B cell (primary cell): Measurements from ENCODE around the gene P3H3. TPM values are rescaled to one million over a fixed set of nuclear protein-coding genes. Genes with fewer than 3 reads are reported as not detected.

ENCODE experiments used
- ATAC-seq: fragments of 200-7000 bp; cut with Tn5 transposase; one replicate; pipeline ENCODE4 v1.10.0; 2021; ENCODE audit warnings: low read depth, mild to moderate bottlenecking, moderate number of reproducible peaks, moderate library complexity
- CTCF ChIA-PET: fragments of 350-600 bp; sonication (Branson Sonifier 250); formaldehyde crosslinking; loops from one replicate; lab custom pipeline; 2021; ENCODE audit warnings: antibody characterized with exemption, inconsistent platforms; lab: Charles Lee
- POLR2A ChIA-PET: fragments of 350-600 bp; sonication (Branson Sonifier 250); formaldehyde crosslinking; loops from one replicate; lab custom pipeline; 2021; ENCODE audit warnings: antibody characterized with exemption; lab: Charles Lee
- DNase-seq: peaks from one replicate; pipeline ENCODE4 v3.0.0; 2013
- H2AFZ ChIP-seq: 2 replicates; pipeline ENCODE4 v1.6.1; 2012; ENCODE audit warnings: mild to moderate bottlenecking, low read depth, low read length; ENCODE audit not compliant: insufficient read depth, poor library complexity, severe bottlenecking
- H3K27ac ChIP-seq, 2 donors: 1 replicate in 1 of 2; 2 replicates in 1 of 2; pipeline ENCODE4 v1.5.1; 2012 to 2013; ENCODE audit warnings: low read length in 2 of 2, mild to moderate bottlenecking in 2 of 2, moderate library complexity in 1 of 2
- H3K27me3 ChIP-seq, 4 experiments: fragments of 200-600 bp in 1 of 4; sonication (generic) in 1 of 4; replicated peaks in 1 of 4; 1 replicate in 2 of 4; 2 replicates in 2 of 4; pipeline versions ENCODE4 v1.6.1 to v1.7.0; 2013 to 2016; ENCODE audit warnings: low read length in 3 of 4, mild to moderate bottlenecking in 2 of 4, mixed read lengths in 1 of 4, moderate library complexity in 1 of 4; ENCODE audit not compliant: insufficient read depth in 4 of 4, control insufficient read depth in 3 of 4; ENCODE audit errors: control extremely low read depth in 1 of 4
- H3K36me3 ChIP-seq, 2 experiments: replicated peaks in 1 of 2; 1 replicate in 1 of 2; 2 replicates in 1 of 2; pipeline versions ENCODE4 v1.6.1 to v1.7.1; 2013; ENCODE audit warnings: low read length in 1 of 2; ENCODE audit not compliant: insufficient read depth in 2 of 2, control insufficient read depth in 1 of 2; ENCODE audit errors: control extremely low read depth in 1 of 2, extremely low read depth in 1 of 2
- H3K4me1 ChIP-seq, 2 donors: fragments of 200-600 bp in 1 of 2; sonication (generic) in 1 of 2; 1 replicate in 1 of 2; 2 replicates in 1 of 2; pipeline versions ENCODE4 v1.5.1 to v1.6.1; 2013 to 2017; ENCODE audit warnings: low read length in 2 of 2; ENCODE audit not compliant: control insufficient read depth in 2 of 2, insufficient read depth in 2 of 2
- H3K4me2 ChIP-seq: replicated peaks from 2 replicates; pipeline ENCODE3; 2012; ENCODE audit warnings: mild to moderate bottlenecking, low read depth, low read length; ENCODE audit not compliant: poor library complexity, severe bottlenecking
- H3K4me3 ChIP-seq, 5 experiments: fragments of 200-600 bp in 1 of 5; sonication (generic) in 1 of 5; 1 replicate in 3 of 5; 2 replicates in 2 of 5; pipeline versions ENCODE4 v1.5.1 to v1.7.0; 2011 to 2016; ENCODE audit warnings: low read length in 4 of 5, mild to moderate bottlenecking in 4 of 5, low read depth in 2 of 5, control low read depth in 1 of 5, moderate library complexity in 1 of 5; ENCODE audit not compliant: insufficient read depth in 1 of 5; ENCODE audit errors: control extremely low read depth in 1 of 5, extremely low read depth in 1 of 5
- H3K79me2 ChIP-seq: fragments of 200-600 bp; sonication (generic); one replicate; pipeline ENCODE4 v1.6.0; 2016; ENCODE audit warnings: low read length; ENCODE audit not compliant: control insufficient read depth, insufficient read depth
- H3K9ac ChIP-seq: fragments of 200-600 bp; sonication (generic); 2 replicates; pipeline ENCODE4 v1.6.1; 2017; ENCODE audit warnings: mild to moderate bottlenecking, low read length, moderate library complexity
- H3K9me3 ChIP-seq, 3 donors: one replicate each; pipeline versions ENCODE4 v1.6.1 to v1.7.1; 2013; ENCODE audit warnings: low read length in 2 of 3; ENCODE audit not compliant: control insufficient read depth in 2 of 3, insufficient read depth in 1 of 3; ENCODE audit errors: control extremely low read depth in 1 of 3
- H4K20me1 ChIP-seq: 2 replicates; pipeline ENCODE4 v1.6.0; 2012; ENCODE audit warnings: mild to moderate bottlenecking, low read length; ENCODE audit not compliant: insufficient read depth, control insufficient read depth, poor library complexity, severe bottlenecking
- H3K27ac Mint-ChIP-seq: one replicate; pipeline ENCODE4 v1.8.0; 2021; ENCODE audit warnings: mixed read lengths
- H3K27me3 Mint-ChIP-seq: one replicate; pipeline ENCODE4 v1.8.0; 2021; ENCODE audit warnings: mixed read lengths
- H3K4me1 Mint-ChIP-seq: one replicate; pipeline ENCODE4 v1.8.0; 2021; ENCODE audit warnings: mixed read lengths
- H3K4me3 Mint-ChIP-seq: one replicate; pipeline ENCODE4 v1.8.0; 2021; ENCODE audit warnings: mixed read lengths
- H3K9me3 Mint-ChIP-seq: one replicate; pipeline ENCODE4 v1.8.0; 2022; ENCODE audit warnings: mixed read lengths; ENCODE audit not compliant: insufficient read depth
- EZH2 ChIP-seq: IDR thresholded peaks from 2 replicates; pipeline ENCODE4 v1.6.1; 2012; ENCODE audit warnings: borderline replicate concordance, low read depth, mild to moderate bottlenecking, moderate library complexity, low read length; ENCODE audit not compliant: insufficient read depth, poor library complexity, severe bottlenecking
- WGBS: methylation state at CpG from one replicate; pipeline ENCODE4 v1.1.5; 2013; ENCODE audit warnings: missing lambda C conversion rate; ENCODE audit not compliant: insufficient coverage; 5-methylcytosine and 5-hydroxymethylcytosine counted together
- intact Hi-C: fragments of 100-400 bp; cut with micrococcal nuclease; formaldehyde crosslinking; loops from one replicate; pipeline ENCODE4 v1.10.0; 2022
- polyA plus RNA-seq: library from polyadenylated mRNA; depleted of rRNA; stranded (reverse); fragments of >200 nt; gene quantifications from 2 replicates; pipeline ENCODE4 v1.2.3, GENCODE V29; 2012
- total RNA-seq, 2 donors: library from RNA; stranded (reverse); fragments of 120-200 nt in 1 of 2; gene quantifications; 1 replicate in 1 of 2; 2 replicates in 1 of 2; pipeline versions ENCODE4 v1.2.3 to v1.2.4, GENCODE V29; 2013 to 2022
- TF ChIP-seq, protein P1 (sequence below): fragments of 200-600 bp; IDR thresholded peaks from one replicate; pipeline ENCODE4 v1.8.0; 2022; ENCODE audit warnings: antibody characterized with exemption, mild to moderate bottlenecking

The P3H3 gene
- total and polyA plus RNA-seq, 2 donors (not counting 1 experiment from before 2014, with no cell fraction given): 0.09 TPM; not detected in 1

DNA sequence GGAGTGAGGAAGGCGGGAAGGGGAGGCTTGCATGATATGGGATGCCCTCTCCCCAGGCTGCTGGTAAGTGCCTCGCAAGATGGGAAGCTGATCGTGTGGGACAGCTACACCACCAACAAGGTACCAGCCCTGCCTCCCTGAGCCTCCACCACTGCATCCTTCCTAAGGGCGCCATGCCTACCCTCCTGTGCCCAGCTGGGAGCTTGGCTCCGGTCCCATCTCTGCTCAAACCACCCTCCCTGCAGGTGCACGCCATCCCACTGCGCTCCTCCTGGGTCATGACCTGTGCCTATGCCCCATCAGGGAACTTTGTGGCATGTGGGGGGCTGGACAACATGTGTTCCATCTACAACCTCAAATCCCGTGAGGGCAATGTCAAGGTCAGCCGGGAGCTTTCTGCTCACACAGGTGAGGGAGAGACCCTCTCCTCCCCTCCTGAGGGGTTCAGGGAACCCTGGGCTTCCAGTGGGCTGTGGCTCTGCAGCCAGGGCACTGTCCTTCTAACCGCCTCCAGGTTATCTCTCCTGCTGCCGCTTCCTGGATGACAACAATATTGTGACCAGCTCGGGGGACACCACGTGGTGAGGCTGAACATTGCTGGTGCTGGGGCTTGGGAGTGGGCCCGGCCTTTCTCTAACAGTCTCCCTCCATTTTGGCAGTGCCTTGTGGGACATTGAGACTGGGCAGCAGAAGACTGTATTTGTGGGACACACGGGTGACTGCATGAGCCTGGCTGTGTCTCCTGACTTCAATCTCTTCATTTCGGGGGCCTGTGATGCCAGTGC is 15.1 kb downstream of the P3H3 start:
- no peaks in the 10 kb centered on the region for H3K9me3 Mint-ChIP-seq
- ATAC-seq (no peak), DNase-seq (no peak)
- CTCF ChIA-PET: interaction anchor here (1.1 to 1.9 kb wide), 3 partner anchors 8 to 10 kb away, joined by 3 to 5 read pairs (median 3); partner anchors contain the start of gene USP5
- H3K27ac Mint-ChIP-seq: no peak overlapping the region
- no peaks in the 10 kb centered on the region for H3K27me3 Mint-ChIP-seq
- WGBS: 89% methylated on average over 15 of the region's 16 CpGs
- Histone ChIP-seq H3K4me3 (no peak overlapping the region), H3K79me2 (no peaks in the 10 kb centered on the region), H3K4me1 (peaks cover 0 to 19% of the 10 kb centered on the region in 2 donors), H2AFZ (no peak overlapping the region), H3K27ac (no peak overlapping the region), H4K20me1 (no peaks in the 10 kb centered on the region), H3K4me2 (no peak overlapping the region), H3K27me3 (peaks cover 0 to 2% (median 0%) of the 10 kb centered on the region in 4 experiments), H3K9me3 (no peaks in the 10 kb centered on the region), H3K9ac (no peak overlapping the region), H3K36me3 (no peaks in the 10 kb centered on the region)
- intact Hi-C loops: no loop called here
- no peak overlapping the region for H3K4me3 Mint-ChIP-seq
- peaks cover 16% of the 10 kb centered on the region for H3K4me1 Mint-ChIP-seq
- TF ChIP-seq EZH2: no peak
- TF ChIP-seq, protein P1, sequence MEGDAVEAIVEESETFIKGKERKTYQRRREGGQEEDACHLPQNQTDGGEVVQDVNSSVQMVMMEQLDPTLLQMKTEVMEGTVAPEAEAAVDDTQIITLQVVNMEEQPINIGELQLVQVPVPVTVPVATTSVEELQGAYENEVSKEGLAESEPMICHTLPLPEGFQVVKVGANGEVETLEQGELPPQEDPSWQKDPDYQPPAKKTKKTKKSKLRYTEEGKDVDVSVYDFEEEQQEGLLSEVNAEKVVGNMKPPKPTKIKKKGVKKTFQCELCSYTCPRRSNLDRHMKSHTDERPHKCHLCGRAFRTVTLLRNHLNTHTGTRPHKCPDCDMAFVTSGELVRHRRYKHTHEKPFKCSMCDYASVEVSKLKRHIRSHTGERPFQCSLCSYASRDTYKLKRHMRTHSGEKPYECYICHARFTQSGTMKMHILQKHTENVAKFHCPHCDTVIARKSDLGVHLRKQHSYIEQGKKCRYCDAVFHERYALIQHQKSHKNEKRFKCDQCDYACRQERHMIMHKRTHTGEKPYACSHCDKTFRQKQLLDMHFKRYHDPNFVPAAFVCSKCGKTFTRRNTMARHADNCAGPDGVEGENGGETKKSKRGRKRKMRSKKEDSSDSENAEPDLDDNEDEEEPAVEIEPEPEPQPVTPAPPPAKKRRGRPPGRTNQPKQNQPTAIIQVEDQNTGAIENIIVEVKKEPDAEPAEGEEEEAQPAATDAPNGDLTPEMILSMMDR: no peak
- POLR2A ChIA-PET: interaction anchor here (0.6 to 1.0 kb wide), 2 partner anchors 30 kb away, joined by 3 to 6 read pairs; partner anchors contain the start of gene SPSB2

DNA sequence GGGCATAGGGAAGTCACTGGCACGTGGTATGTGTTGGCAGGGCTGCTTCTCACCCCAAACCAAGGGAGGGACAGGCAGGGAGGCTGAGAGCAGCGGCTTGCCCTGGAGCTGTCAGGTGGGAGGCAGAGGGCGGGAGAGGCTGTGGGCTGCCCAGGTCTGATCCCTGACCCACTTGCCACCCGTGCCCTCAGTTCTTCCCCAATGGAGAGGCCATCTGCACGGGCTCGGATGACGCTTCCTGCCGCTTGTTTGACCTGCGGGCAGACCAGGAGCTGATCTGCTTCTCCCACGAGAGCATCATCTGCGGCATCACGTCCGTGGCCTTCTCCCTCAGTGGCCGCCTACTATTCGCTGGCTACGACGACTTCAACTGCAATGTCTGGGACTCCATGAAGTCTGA is 17.2 kb downstream of the P3H3 start:
- Histone ChIP-seq H4K20me1 (no peaks in the 10 kb centered on the region), H3K4me2 (no peak overlapping the region), H3K4me1 (peaks cover 0 to 2% of the 10 kb centered on the region in 2 donors), H3K27ac (no peak overlapping the region), H3K9me3 (no peaks in the 10 kb centered on the region), H2AFZ (no peak overlapping the region), H3K27me3 (peaks cover 0 to 2% (median 0%) of the 10 kb centered on the region in 4 experiments), H3K79me2 (no peaks in the 10 kb centered on the region), H3K4me3 (no peak overlapping the region), H3K36me3 (no peaks in the 10 kb centered on the region), H3K9ac (no peak overlapping the region)
- Mint-ChIP-seq H3K27me3 (no peaks in the 10 kb centered on the region), H3K4me1 (peaks cover 8% of the 10 kb centered on the region), H3K4me3 (no peak overlapping the region), H3K27ac (no peak overlapping the region), H3K9me3 (no peaks in the 10 kb centered on the region)
- POLR2A ChIA-PET: no interaction called here
- no peak for ATAC-seq
- CTCF ChIA-PET: interaction anchor here (0.9 kb wide), 1 partner anchor 11 kb away, joined by 3 read pairs; no protein-coding TSS in a partner anchor
- whole genome bisulfite sequencing: 95% methylated on average over 17 of the region's 17 CpGs
- intact Hi-C loops: no loop called here
- TF ChIP-seq, protein P1: no peak
- TF ChIP-seq EZH2: no peak
- DNase-seq: no peak
